GM23338 (cell line): ENCODE measurements around the gene BICDL2. TPM values are rescaled to one million over a fixed set of nuclear protein-coding genes. Genes with fewer than 3 reads are reported as not detected.

Experiments used
- ATAC-seq: fragments of 200-7000 bp; cut with Tn5 transposase; 3 replicates; pipeline ENCODE4 v1.9.1; 2020
- DNase-seq: peaks from one replicate; pipeline ENCODE4 v3.0.0-alpha.2; 2015; ENCODE audit warnings: low spot score
- H2AFZ ChIP-seq: fragments of 200-600 bp; sonication (generic); 2 replicates; pipeline ENCODE4 v1.8.0; 2016; ENCODE audit warnings: antibody characterized with exemption, mild to moderate bottlenecking, moderate library complexity
- H3F3A ChIP-seq: fragments of 200-600 bp; sonication (generic); replicated peaks from 2 replicates; pipeline ENCODE4 v1.8.0; 2017; ENCODE audit warnings: antibody characterized with exemption, mixed run types, low read depth
- H3K27ac ChIP-seq: fragments of 200-600 bp; sonication (generic); 2 replicates; pipeline ENCODE4 v1.6.1; 2016; ENCODE audit warnings: low read depth
- H3K27me3 ChIP-seq: fragments of 200-600 bp; sonication (generic); 2 replicates; pipeline ENCODE4 v1.8.0; 2016; ENCODE audit warnings: mild to moderate bottlenecking, mixed run types, moderate library complexity; ENCODE audit not compliant: insufficient read depth
- H3K36me3 ChIP-seq: fragments of 200-600 bp; sonication (generic); 2 replicates; pipeline ENCODE4 v1.8.0; 2016; ENCODE audit warnings: mild to moderate bottlenecking; ENCODE audit not compliant: insufficient read depth
- H3K4me1 ChIP-seq: fragments of 200-600 bp; sonication (generic); 2 replicates; pipeline ENCODE4 v1.8.0; 2016; ENCODE audit warnings: mild to moderate bottlenecking, moderate library complexity; ENCODE audit not compliant: insufficient read depth
- H3K4me2 ChIP-seq: fragments of 200-600 bp; sonication (generic); 2 replicates; pipeline ENCODE4 v1.7.1; 2017; ENCODE audit warnings: mixed run types
- H3K4me3 ChIP-seq: fragments of 200-600 bp; sonication (generic); 2 replicates; pipeline ENCODE4 v1.6.1; 2016; ENCODE audit warnings: mixed run types
- H3K79me2 ChIP-seq: fragments of 200-600 bp; sonication (generic); replicated peaks from 2 replicates; pipeline ENCODE4 v1.8.0; 2017; ENCODE audit warnings: mild to moderate bottlenecking; ENCODE audit not compliant: insufficient read depth
- H3K9me2 ChIP-seq: fragments of 200-600 bp; sonication (generic); 2 replicates; pipeline ENCODE4 v1.8.0; 2017; ENCODE audit not compliant: insufficient read depth
- H4K20me1 ChIP-seq: fragments of 200-600 bp; sonication (generic); replicated peaks from 2 replicates; pipeline ENCODE4 v1.8.0; 2017; ENCODE audit warnings: mild to moderate bottlenecking; ENCODE audit not compliant: insufficient read depth
- H3K27ac Mint-ChIP-seq: 2 replicates; pipeline ENCODE4 v1.8.0; 2020; ENCODE audit warnings: inconsistent platforms, mild to moderate bottlenecking, moderate library complexity, mixed read lengths
- H3K27me3 Mint-ChIP-seq: 3 replicates; pipeline ENCODE4 v1.8.0; 2022; ENCODE audit warnings: low read depth, mild to moderate bottlenecking, moderate library complexity, mixed read lengths, inconsistent platforms; ENCODE audit not compliant: insufficient read depth, poor library complexity
- H3K36me3 Mint-ChIP-seq: 3 replicates; pipeline ENCODE4 v1.8.0; 2021; ENCODE audit warnings: low read depth, mild to moderate bottlenecking, inconsistent platforms, moderate library complexity, mixed read lengths
- H3K4me1 Mint-ChIP-seq: 3 replicates; pipeline ENCODE4 v1.8.0; 2020; ENCODE audit warnings: mild to moderate bottlenecking, inconsistent platforms, mixed read lengths
- H3K4me3 Mint-ChIP-seq: 3 replicates; pipeline ENCODE4 v1.8.0; 2021; ENCODE audit warnings: moderate library complexity, mild to moderate bottlenecking, inconsistent platforms, mixed read lengths
- H3K9me3 Mint-ChIP-seq: 3 replicates; pipeline ENCODE4 v1.8.0; 2020; ENCODE audit warnings: moderate library complexity, mild to moderate bottlenecking, inconsistent platforms, mixed read lengths
- EZH2 ChIP-seq: fragments of 200-600 bp; sonication (generic); IDR thresholded peaks from one replicate; pipeline ENCODE4 v1.8.0; 2017; ENCODE audit warnings: antibody characterized with exemption, mild to moderate bottlenecking, low read depth; ENCODE audit not compliant: unreplicated experiment
- EZH2phosphoT487 ChIP-seq: fragments of 200-600 bp; sonication (generic); IDR thresholded peaks from one replicate; pipeline ENCODE4 v1.8.1; 2018; ENCODE audit warnings: antibody characterized with exemption; ENCODE audit not compliant: unreplicated experiment
- JUNB ChIP-seq: IDR thresholded peaks from one replicate; pipeline ENCODE4 v1.6.1; 2016; ENCODE audit warnings: antibody characterized with exemption; ENCODE audit not compliant: unreplicated experiment
- NANOG ChIP-seq: IDR thresholded peaks from 2 replicates; pipeline ENCODE4 v1.6.1; 2016; ENCODE audit warnings: antibody characterized with exemption, borderline replicate concordance
- POLR2AphosphoS5 ChIP-seq: IDR thresholded peaks from 2 replicates; pipeline ENCODE4 v1.6.1; 2016; ENCODE audit warnings: antibody characterized with exemption, low read depth
- ZNF114 ChIP-seq: fragments of 250-450 bp; sonication (Bioruptor Pico); IDR thresholded peaks from 2 replicates; pipeline ENCODE4 v1.5.0; 2020; ENCODE audit warnings: mild to moderate bottlenecking, moderate library complexity
- polyA plus RNA-seq: library from polyadenylated mRNA; unstranded; fragments of >200 nt; fragmentation: Nextera tagmentation; extraction: Ambion mirVana; gene quantifications from 2 replicates; pipeline ENCODE4 v1.2.1, GENCODE V29; 2016
- total RNA-seq: library from RNA; depleted of rRNA; stranded (reverse); fragments of >200 nt; shearing (Covaris generic); gene quantifications from 2 replicates; pipeline ENCODE4 v1.2.3, GENCODE V29; 2014
- TF ChIP-seq, protein P1 (sequence below): IDR thresholded peaks from one replicate; pipeline ENCODE4 v1.6.1; 2018; ENCODE audit warnings: antibody characterized with exemption; ENCODE audit not compliant: unreplicated experiment
- TF ChIP-seq, protein P2 (sequence below): fragments of 250-450 bp; sonication (Bioruptor Pico); IDR thresholded peaks from 2 replicates; pipeline ENCODE4 v1.5.0; 2020; ENCODE audit warnings: mild to moderate bottlenecking, moderate library complexity

Gene BICDL2
- total and polyA plus RNA-seq, 2 experiments from 2014 or later = 12.7 to 18.4 TPM

DNA sequence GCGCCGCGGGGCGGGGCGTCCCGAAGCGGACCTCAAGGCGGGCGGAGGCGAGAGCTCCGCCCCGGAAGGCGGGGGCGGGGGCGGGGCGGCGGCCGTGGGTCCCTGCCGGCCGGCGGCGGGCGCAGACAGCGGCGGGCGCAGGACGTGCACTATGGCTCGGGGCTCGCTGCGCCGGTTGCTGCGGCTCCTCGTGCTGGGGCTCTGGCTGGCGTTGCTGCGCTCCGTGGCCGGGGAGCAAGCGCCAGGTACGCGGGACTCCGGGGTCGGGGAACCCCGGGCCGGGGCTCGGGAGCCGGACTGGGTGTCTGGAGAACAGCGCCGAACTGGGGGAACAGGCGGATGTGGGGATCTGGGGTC, 16.5 kb downstream of the BICDL2 start, which contains the start of gene TNFRSF12A (continued):
- TF ChIP-seq, protein P1, sequence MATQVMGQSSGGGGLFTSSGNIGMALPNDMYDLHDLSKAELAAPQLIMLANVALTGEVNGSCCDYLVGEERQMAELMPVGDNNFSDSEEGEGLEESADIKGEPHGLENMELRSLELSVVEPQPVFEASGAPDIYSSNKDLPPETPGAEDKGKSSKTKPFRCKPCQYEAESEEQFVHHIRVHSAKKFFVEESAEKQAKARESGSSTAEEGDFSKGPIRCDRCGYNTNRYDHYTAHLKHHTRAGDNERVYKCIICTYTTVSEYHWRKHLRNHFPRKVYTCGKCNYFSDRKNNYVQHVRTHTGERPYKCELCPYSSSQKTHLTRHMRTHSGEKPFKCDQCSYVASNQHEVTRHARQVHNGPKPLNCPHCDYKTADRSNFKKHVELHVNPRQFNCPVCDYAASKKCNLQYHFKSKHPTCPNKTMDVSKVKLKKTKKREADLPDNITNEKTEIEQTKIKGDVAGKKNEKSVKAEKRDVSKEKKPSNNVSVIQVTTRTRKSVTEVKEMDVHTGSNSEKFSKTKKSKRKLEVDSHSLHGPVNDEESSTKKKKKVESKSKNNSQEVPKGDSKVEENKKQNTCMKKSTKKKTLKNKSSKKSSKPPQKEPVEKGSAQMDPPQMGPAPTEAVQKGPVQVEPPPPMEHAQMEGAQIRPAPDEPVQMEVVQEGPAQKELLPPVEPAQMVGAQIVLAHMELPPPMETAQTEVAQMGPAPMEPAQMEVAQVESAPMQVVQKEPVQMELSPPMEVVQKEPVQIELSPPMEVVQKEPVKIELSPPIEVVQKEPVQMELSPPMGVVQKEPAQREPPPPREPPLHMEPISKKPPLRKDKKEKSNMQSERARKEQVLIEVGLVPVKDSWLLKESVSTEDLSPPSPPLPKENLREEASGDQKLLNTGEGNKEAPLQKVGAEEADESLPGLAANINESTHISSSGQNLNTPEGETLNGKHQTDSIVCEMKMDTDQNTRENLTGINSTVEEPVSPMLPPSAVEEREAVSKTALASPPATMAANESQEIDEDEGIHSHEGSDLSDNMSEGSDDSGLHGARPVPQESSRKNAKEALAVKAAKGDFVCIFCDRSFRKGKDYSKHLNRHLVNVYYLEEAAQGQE = no peak
- no peak for TF ChIP-seq EZH2
- TF ChIP-seq POLR2AphosphoS5 = peak; percentile 92

DNA sequence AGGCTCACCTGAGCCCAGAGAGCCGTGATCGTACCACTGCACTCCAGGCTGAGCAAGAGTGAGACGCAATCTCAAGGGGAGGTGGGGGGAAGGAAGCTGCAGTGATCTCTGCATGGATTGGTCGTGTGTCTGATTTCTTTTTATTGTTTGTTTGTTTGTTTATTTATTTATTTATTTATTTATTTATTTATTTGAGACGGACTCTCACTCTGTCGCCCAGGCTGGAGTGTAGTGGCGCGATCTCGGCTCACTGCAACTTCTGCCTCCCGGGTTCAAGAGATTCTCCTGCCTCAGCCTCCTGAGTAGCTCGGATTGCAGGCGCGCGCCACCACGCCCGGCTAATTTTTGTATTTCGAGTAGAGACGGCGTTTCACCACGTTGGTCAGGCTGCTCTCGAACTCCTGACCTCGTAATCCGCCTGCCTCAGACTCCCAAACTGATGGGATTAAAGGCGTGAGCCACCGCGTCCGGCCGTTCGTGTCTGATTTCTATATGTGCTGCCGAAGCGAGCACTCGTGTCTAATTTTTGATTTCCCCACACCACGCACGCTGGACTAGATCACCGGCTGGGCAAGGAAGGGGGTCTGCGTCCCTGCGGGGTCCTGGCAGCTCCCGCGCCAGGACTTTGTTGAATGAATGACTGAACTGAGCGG, 17.0 kb downstream of the BICDL2 start:
- no peak overlapping the region for H3K27ac ChIP-seq
- H4K20me1 ChIP-seq = peaks cover 42% of the 10 kb centered on the region
- H3K4me3 Mint-ChIP-seq = peak overlapping the region; percentile 96
- H3K79me2 ChIP-seq = peaks cover 40% of the 10 kb centered on the region
- no peak for ATAC-seq
- H3K4me1 ChIP-seq = peaks cover 48% of the 10 kb centered on the region
- peak overlapping the region; percentile 78; the same call in 1 of the 2 replicates for H2AFZ ChIP-seq
- no peaks in the 10 kb centered on the region for H3K36me3 ChIP-seq
- H3K4me1 Mint-ChIP-seq = peaks cover 45% of the 10 kb centered on the region
- H3K27ac Mint-ChIP-seq = peak overlapping the region; percentile 96
- H3F3A ChIP-seq = peaks cover 50% of the 10 kb centered on the region
- H3K27me3 Mint-ChIP-seq = peaks cover 48% of the 10 kb centered on the region
- H3K4me2 ChIP-seq = peak overlapping the region; percentile 97
- no peaks in the 10 kb centered on the region; the same call in 1 of the 2 replicates for H3K27me3 ChIP-seq
- H3K9me2 ChIP-seq = no peaks in the 10 kb centered on the region
- peak overlapping the region; percentile 85 for H3K4me3 ChIP-seq
- no peak for DNase-seq
- TF ChIP-seq JUNB (no peak), EZH2 (no peak), EZH2phosphoT487 (no peak), POLR2AphosphoS5 (no peak), ZNF114 (CRISPR knock-in tag) (no peak), NANOG (no peak)
- TF ChIP-seq, protein P1 = no peak
- TF ChIP-seq, protein P2, sequence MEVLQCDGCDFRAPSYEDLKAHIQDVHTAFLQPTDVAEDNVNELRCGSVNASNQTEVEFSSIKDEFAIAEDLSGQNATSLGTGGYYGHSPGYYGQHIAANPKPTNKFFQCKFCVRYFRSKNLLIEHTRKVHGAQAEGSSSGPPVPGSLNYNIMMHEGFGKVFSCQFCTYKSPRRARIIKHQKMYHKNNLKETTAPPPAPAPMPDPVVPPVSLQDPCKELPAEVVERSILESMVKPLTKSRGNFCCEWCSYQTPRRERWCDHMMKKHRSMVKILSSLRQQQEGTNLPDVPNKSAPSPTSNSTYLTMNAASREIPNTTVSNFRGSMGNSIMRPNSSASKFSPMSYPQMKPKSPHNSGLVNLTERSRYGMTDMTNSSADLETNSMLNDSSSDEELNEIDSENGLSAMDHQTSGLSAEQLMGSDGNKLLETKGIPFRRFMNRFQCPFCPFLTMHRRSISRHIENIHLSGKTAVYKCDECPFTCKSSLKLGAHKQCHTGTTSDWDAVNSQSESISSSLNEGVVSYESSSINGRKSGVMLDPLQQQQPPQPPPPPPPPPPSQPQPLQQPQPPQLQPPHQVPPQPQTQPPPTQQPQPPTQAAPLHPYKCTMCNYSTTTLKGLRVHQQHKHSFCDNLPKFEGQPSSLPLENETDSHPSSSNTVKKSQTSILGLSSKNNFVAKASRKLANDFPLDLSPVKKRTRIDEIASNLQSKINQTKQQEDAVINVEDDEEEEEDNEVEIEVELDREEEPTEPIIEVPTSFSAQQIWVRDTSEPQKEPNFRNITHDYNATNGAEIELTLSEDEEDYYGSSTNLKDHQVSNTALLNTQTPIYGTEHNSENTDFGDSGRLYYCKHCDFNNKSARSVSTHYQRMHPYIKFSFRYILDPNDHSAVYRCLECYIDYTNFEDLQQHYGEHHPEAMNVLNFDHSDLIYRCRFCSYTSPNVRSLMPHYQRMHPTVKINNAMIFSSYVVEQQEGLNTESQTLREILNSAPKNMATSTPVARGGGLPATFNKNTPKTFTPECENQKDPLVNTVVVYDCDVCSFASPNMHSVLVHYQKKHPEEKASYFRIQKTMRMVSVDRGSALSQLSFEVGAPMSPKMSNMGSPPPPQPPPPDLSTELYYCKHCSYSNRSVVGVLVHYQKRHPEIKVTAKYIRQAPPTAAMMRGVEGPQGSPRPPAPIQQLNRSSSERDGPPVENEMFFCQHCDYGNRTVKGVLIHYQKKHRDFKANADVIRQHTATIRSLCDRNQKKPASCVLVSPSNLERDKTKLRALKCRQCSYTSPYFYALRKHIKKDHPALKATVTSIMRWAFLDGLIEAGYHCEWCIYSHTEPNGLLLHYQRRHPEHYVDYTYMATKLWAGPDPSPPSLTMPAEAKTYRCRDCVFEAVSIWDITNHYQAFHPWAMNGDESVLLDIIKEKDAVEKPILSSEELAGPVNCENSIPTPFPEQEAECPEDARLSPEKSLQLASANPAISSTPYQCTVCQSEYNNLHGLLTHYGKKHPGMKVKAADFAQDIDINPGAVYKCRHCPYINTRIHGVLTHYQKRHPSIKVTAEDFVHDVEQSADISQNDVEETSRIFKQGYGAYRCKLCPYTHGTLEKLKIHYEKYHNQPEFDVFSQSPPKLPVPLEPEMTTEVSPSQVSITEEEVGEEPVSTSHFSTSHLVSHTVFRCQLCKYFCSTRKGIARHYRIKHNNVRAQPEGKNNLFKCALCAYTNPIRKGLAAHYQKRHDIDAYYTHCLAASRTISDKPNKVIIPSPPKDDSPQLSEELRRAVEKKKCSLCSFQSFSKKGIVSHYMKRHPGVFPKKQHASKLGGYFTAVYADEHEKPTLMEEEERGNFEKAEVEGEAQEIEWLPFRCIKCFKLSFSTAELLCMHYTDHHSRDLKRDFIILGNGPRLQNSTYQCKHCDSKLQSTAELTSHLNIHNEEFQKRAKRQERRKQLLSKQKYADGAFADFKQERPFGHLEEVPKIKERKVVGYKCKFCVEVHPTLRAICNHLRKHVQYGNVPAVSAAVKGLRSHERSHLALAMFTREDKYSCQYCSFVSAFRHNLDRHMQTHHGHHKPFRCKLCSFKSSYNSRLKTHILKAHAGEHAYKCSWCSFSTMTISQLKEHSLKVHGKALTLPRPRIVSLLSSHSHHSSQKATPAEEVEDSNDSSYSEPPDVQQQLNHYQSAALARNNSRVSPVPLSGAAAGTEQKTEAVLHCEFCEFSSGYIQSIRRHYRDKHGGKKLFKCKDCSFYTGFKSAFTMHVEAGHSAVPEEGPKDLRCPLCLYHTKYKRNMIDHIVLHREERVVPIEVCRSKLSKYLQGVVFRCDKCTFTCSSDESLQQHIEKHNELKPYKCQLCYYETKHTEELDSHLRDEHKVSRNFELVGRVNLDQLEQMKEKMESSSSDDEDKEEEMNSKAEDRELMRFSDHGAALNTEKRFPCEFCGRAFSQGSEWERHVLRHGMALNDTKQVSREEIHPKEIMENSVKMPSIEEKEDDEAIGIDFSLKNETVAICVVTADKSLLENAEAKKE (CRISPR knock-in tag) = no peak
- H3K36me3 Mint-ChIP-seq = peaks cover 43% of the 10 kb centered on the region
- H3K9me3 Mint-ChIP-seq = peaks cover 7% of the 10 kb centered on the region; the same call in 2 of the 3 replicates
